AG08395 (cell line): ENCODE results near the gene ECHS1.
A peak's percentile ranks its signal among the peaks of the same experiment; 100 is the strongest.
"Not testable (repeated sequence)": the region's sequence is repeated elsewhere in the genome, so short reads cannot be mapped to it uniquely, and the experiment has no call there.

Experiments
- DNase-seq: peaks from one replicate; pipeline ENCODE4 v3.0.0; 2012; ENCODE audit warnings: mixed read lengths, low spot score

Gene ECHS1

GRCh38 chr10:133399123-133399601 is 26.0 kb upstream of the ECHS1 start:
- DNase-seq, result no peak

- no peak for DNase-seq
Measured at GRCh38 chr10:133397938-133398337, 24.8 kb upstream of the ECHS1 start.

- DNase-seq, result no peak
Measured at GRCh38 chr10:133396035-133396624, 23.0 kb upstream of the ECHS1 start.

GRCh38 chr10:133394801-133395221 is 21.7 kb upstream of the ECHS1 start:
- no peak for DNase-seq

- DNase-seq, result peak; percentile 100
Measured at GRCh38 chr10:133394064-133394663, 21.0 kb upstream of the ECHS1 start, which contains the start of gene MTG1. TSS of gene MTG1 (plus strand) at chr10:133394157. CDS start at chr10:133394221, 64 bp downstream.

- DNase-seq, result no peak
Measured at GRCh38 chr10:133393401-133394063, 20.4 kb upstream of the ECHS1 start.

- DNase-seq, result no peak
Measured at GRCh38 chr10:133391761-133392518, 18.8 kb upstream of the ECHS1 start.

GRCh38 chr10:133391249-133391635 is 18.1 kb upstream of the ECHS1 start:
- no peak for DNase-seq

- no peak for DNase-seq
Measured at GRCh38 chr10:133390597-133391248, 17.6 kb upstream of the ECHS1 start.

GRCh38 chr10:133388973-133389818 is 16.0 kb upstream of the ECHS1 start:
- no peak for DNase-seq

- DNase-seq, result no peak
Measured at GRCh38 chr10:133388236-133388972, 15.2 kb upstream of the ECHS1 start.

- not testable (repeated sequence) for DNase-seq
Measured at GRCh38 chr10:133386951-133387350, 13.8 kb upstream of the ECHS1 start.

- no peak for DNase-seq
Measured at GRCh38 chr10:133385214-133385613, 12.1 kb upstream of the ECHS1 start.

GRCh38 chr10:133384071-133384470 is 10.9 kb upstream of the ECHS1 start:
- no peak for DNase-seq

- no peak for DNase-seq
Measured at GRCh38 chr10:133383551-133383950, 10.4 kb upstream of the ECHS1 start.

GRCh38 chr10:133381036-133381435 is 7.9 kb upstream of the ECHS1 start:
- DNase-seq, result no peak

- no peak for DNase-seq
Measured at GRCh38 chr10:133379801-133380666, 6.9 kb upstream of the ECHS1 start.

- DNase-seq, result peak; percentile 87
Measured at GRCh38 chr10:133379152-133379800, 6.1 kb upstream of the ECHS1 start, which contains the start of gene PAOX. TSS of gene PAOX (plus strand) at chr10:133379262. CDS start at chr10:133379317, 55 bp downstream.
